ENCODE results near the gene ALG3.

DNA sequence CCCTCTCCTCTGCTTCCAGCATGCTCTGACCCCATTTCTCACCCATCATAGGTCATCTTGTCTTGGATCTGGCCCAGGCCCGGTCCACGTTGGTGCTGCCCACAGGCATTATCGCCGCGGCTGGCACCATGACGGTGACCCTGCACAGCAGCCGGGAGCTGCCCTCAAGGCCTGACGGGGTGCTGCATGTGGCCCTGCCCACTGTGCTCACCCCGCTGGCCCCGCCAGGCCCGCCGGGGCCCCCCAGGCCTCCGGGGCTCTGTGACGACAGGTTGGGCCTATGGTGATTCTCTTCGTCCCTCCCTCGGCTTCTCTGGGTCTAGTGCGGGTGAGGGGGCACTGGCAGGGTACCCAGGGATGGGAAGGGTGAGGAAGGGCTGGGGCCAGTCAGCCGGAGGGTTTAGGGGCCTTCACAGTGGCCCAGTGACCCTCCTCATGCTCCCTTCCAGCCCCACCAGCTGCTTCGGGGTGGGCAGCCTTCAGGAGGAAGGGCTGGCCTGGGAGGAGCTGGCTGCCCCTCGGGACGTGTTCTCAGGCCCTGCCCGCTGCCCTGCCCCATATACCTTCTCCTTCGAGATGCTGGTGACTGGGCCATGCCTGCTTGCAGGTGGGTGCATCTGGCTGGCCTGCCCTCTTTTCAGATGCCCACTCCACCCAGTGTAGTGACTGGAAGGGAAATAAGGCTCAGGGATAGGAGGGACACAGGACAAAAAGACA is 15.5 kb downstream of the ALG3 start:
- TF ChIP-seq POLR2A (IDR thresholded peaks at IDR 0.05) (no peak), EP300 (IDR thresholded peaks at IDR 0.05) (no peak), POLR2AphosphoS5 (IDR thresholded peaks at IDR 0.05) (no peak)
- TF ChIP-seq, protein P1, sequence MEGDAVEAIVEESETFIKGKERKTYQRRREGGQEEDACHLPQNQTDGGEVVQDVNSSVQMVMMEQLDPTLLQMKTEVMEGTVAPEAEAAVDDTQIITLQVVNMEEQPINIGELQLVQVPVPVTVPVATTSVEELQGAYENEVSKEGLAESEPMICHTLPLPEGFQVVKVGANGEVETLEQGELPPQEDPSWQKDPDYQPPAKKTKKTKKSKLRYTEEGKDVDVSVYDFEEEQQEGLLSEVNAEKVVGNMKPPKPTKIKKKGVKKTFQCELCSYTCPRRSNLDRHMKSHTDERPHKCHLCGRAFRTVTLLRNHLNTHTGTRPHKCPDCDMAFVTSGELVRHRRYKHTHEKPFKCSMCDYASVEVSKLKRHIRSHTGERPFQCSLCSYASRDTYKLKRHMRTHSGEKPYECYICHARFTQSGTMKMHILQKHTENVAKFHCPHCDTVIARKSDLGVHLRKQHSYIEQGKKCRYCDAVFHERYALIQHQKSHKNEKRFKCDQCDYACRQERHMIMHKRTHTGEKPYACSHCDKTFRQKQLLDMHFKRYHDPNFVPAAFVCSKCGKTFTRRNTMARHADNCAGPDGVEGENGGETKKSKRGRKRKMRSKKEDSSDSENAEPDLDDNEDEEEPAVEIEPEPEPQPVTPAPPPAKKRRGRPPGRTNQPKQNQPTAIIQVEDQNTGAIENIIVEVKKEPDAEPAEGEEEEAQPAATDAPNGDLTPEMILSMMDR (IDR thresholded peaks at IDR 0.05), result no peak
